G401.6 (cell line): ENCODE measurements around the gene AXIN1.

Source experiments
- FAIRE-seq: peaks from 2 replicates; lab custom pipeline; 2012; peaks lifted over from hg19 to GRCh38; lab: Jason Lieb, UNC

Gene AXIN1

GRCh38 chr16:296806-297510 is 55.6 kb downstream of the AXIN1 start:
- FAIRE-seq, result no peak

- no peak for FAIRE-seq
Observed at GRCh38 chr16:296276-296675, 56.2 kb downstream of the AXIN1 start.

- no peak for FAIRE-seq
Observed at GRCh38 chr16:293043-293775, 59.3 kb downstream of the AXIN1 start.

GRCh38 chr16:291539-291938 is 61.0 kb downstream of the AXIN1 start:
- FAIRE-seq, result no peak

GRCh38 chr16:290681-291405 is 61.7 kb downstream of the AXIN1 start:
- FAIRE-seq, result no peak

GRCh38 chr16:290015-290680 is 62.4 kb downstream of the AXIN1 start:
- no peak for FAIRE-seq

GRCh38 chr16:289395-289997 is 63.0 kb downstream of the AXIN1 start:
- FAIRE-seq, result no peak

- FAIRE-seq, result no peak
Observed at GRCh38 chr16:287981-288920, 64.3 kb downstream of the AXIN1 start.

- FAIRE-seq, result no peak
Observed at GRCh38 chr16:287298-287811, 65.2 kb downstream of the AXIN1 start.

- FAIRE-seq, result no peak
Observed at GRCh38 chr16:286491-287297, 65.8 kb downstream of the AXIN1 start.

- FAIRE-seq, result no peak
Observed at GRCh38 chr16:285146-286055, 67.1 kb downstream of the AXIN1 start.

- no peak for FAIRE-seq
Observed at GRCh38 chr16:284204-285120, 68.1 kb downstream of the AXIN1 start.

- FAIRE-seq, result no peak
Observed at GRCh38 chr16:283033-283805, 69.3 kb downstream of the AXIN1 start, which contains the start of gene PDIA2. Gene PDIA2, plus strand, starts transcription at chr16:283164. Its CDS starts 6 bp downstream, at chr16:283170.

GRCh38 chr16:282491-282890 is 70.0 kb downstream of the AXIN1 start:
- FAIRE-seq, result no peak

- no peak for FAIRE-seq
Observed at GRCh38 chr16:281660-282255, 70.8 kb downstream of the AXIN1 start.

- FAIRE-seq, result no peak
Observed at GRCh38 chr16:280991-281659, 71.4 kb downstream of the AXIN1 start.
